Epithelial cell of alveolus of lung (primary cell): ENCODE measurements around the gene ST6GALNAC2. TPM values are rescaled to one million over a fixed set of nuclear protein-coding genes. Genes with fewer than 3 reads are reported as not detected.

Experiments
- total RNA-seq: library from RNA; depleted of rRNA; stranded (reverse); fragments of >200 nt; gene quantifications from 2 replicates; pipeline ENCODE4 v1.2.1, GENCODE V29; 2015

ST6GALNAC2 gene
- total RNA-seq: 0.72 and 2.5 TPM in 2 replicates

GRCh38 chr17:76585649-76586593, at the start of gene ST6GALNAC2:
TSS of gene ST6GALNAC2 (minus strand) at chr17:76585860. CDS start at chr17:76585808, 52 bp downstream.

DNA sequence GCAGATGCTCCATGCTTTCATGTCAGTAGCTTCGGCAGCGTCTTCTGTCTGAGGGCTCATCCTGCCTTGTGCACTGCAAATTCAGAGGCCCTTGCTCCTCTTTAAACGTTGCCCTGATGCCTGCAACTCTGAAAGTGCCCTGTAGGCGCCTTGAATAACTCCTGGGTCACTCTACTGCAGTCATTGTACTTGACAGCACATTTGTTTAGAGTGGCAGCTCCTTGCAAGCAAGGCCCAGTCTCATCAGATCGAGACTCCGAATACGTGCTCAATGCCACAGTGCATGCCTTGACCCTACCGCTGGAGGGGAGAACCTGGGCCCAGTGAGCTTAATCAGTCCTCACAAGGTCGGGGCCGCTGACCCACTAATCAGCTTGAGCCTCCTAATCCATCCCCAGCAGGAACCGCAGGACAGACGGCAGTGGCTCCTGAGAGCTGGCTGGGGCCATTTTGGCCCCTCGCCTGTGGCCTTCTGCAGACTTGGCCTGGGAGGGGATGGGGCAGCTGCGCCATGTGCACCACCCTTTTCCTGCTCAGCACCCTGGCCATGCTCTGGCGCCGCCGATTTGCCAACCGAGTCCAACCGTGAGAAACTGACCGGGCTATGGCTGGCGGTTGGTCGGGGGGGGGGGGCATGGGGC, 45.9 kb downstream of the ST6GALNAC2 start, which contains the start of gene PRCD:
PRCD (plus strand) TSS at position 414 of the 641 bp plus-strand sequence; CDS start at position 512, 98 bp downstream.

DNA sequence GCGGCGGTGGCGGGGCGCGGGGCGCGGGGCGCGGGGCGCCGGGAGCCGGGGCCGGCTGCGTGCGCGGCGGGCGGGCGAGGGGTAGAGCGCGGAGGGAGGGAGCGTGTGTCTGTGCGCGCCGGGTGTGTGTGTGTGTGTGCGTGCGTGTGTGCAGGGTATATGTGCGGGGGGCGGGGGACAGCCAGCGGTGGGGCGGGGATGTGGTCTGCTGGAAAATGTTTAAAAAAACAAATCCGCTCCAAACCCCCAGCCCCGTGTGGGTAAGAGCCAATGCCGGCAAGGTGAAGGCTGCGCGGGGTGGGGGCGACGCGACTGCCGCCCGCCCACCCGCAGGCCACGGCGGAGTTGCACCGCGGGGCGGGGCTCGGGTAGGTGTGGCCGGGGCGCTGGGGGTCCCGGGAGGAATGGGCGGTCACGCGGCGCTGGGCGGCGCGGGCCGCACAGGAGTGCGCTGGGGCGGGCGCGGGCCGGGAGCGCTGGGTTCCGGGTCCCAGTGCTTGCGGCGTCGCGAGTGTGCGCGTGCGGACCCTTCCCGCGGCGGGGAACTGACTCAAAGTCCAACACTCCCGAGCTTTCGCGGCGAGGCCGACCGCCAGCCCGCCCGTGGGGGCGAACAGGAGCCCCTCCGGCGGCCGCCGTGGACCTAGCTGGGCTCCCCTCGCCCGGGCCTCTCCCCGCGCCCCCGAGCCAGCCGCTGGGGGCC, 47.9 kb downstream of the ST6GALNAC2 start, which contains the start of gene CYGB:
CYGB (minus strand) TSS at position 132 of the 703 bp plus-strand sequence. CDS start 167 bp downstream, outside the sequence.

Other genes starting within 250 kb of the ST6GALNAC2 start
- gene PRPSAP1, start 231.9 kb downstream of the ST6GALNAC2 start, total RNA-seq: 18.4 and 22.1 TPM in 2 replicates
- 16.6 and 85.6 TPM in 2 replicates for gene SPHK1, start 201.3 kb downstream of the ST6GALNAC2 start, total RNA-seq
- 13.4 and 29.1 TPM in 2 replicates for gene UBE2O, start 132.7 kb downstream of the ST6GALNAC2 start, total RNA-seq
- gene AANAT, start 118.3 kb downstream of the ST6GALNAC2 start, total RNA-seq: not detected in 2 replicates
- 12.5 and 51.8 TPM in 2 replicates for gene RHBDF2, start 84.4 kb downstream of the ST6GALNAC2 start, total RNA-seq
- 92.3 and 137 TPM in 2 replicates for gene CYGB, start 48.2 kb downstream of the ST6GALNAC2 start, total RNA-seq
- gene PRCD, start 45.8 kb downstream of the ST6GALNAC2 start, total RNA-seq: 3.7 and 14.2 TPM in 2 replicates
- 0.26 TPM in 1 of 2 replicates, not detected in the other for gene ST6GALNAC1, start 57.9 kb upstream of the ST6GALNAC2 start, total RNA-seq
- gene MXRA7, start 125.1 kb upstream of the ST6GALNAC2 start, total RNA-seq: 74.6 and 180 TPM in 2 replicates
- gene JMJD6, start 140.7 kb upstream of the ST6GALNAC2 start, total RNA-seq: 27.5 and 30.2 TPM in 2 replicates
- gene METTL23, start 141.0 kb upstream of the ST6GALNAC2 start, total RNA-seq: 34.4 and 37.9 TPM in 2 replicates
- gene SRSF2, start 151.5 kb upstream of the ST6GALNAC2 start, total RNA-seq: 207 and 239 TPM in 2 replicates
- gene MFSD11, start 152.3 kb upstream of the ST6GALNAC2 start, total RNA-seq: 12.8 and 23.7 TPM in 2 replicates